Spleen (tissue), 7 donors: ENCODE measurements around the gene IFNA2.

Experiments
- CTCF ChIP-seq, 11 experiments: fragments of 200-600 bp in 7 of 11; fragments of 450-650 bp in 4 of 11; sonication (generic) in 4 of 11; IDR thresholded peaks in 8 of 11; conservative IDR thresholded peaks in 3 of 11; 1 replicate in 7 of 11; 2 replicates in 4 of 11; pipeline versions ENCODE4 v1.4.0 to v1.8.0; 2016 to 2021; ENCODE audit warnings: antibody characterized with exemption in 11 of 11, inconsistent platforms in 4 of 11, mild to moderate bottlenecking in 1 of 11
- POLR2A ChIP-seq, 3 donors: fragments of 450-650 bp; IDR thresholded peaks; one replicate each; pipeline ENCODE4 v1.5.1; 2017; ENCODE audit warnings: antibody characterized with exemption in 3 of 3, mild to moderate bottlenecking in 1 of 3
- POLR2AphosphoS5 ChIP-seq, 3 donors: sonication (generic); formaldehyde crosslinking; IDR thresholded peaks; one replicate each; pipeline ENCODE4 v1.5.1; 2017; ENCODE audit warnings: antibody characterized with exemption in 3 of 3
- donor health status: DM: no; HTN: no; CAD: no; lungs with moderate emphysema.
- donor health status: DM: no; HTN: no; CAD: no.
- donor health status: DM: no; HTN: no; CAD: no.

- TF ChIP-seq CTCF (IDR thresholded peaks at IDR 0.05 in 8 of 11, conservative IDR thresholded peaks at IDR 0.05 in 3 of 11) (no peak), POLR2A (IDR thresholded peaks at IDR 0.05) (no peak), POLR2AphosphoS5 (IDR thresholded peaks at IDR 0.05) (no peak)
These were observed 1.6 kb downstream of the IFNA2 start for GRCh38 chr9:21383627-21384026.
